HepG2 (cell line): ENCODE data around the gene STRIP1. TPM values are rescaled to one million over a fixed set of nuclear protein-coding genes. Genes with fewer than 3 reads are reported as not detected.

Experiments used
- ATAC-seq: fragments of 200-7000 bp; cut with Tn5 transposase; 3 replicates; pipeline ENCODE4 v1.9.1; 2020; ENCODE audit warnings: mild to moderate bottlenecking, moderate library complexity
- BruUV-seq: library from RNA; stranded (reverse); fragments of 400-500 nt; replicated peaks from 2 replicates; lab custom pipeline; 2021; lab: Mats Ljungman, UMichigan
- CTCF ChIA-PET: fragments of 300-600 bp; formaldehyde crosslinking; extraction: SDS; loops from one replicate; lab custom pipeline; 2021; ENCODE audit warnings: low total read pairs, inconsistent platforms, low intra/inter-chr PET ratio; lab: Yijun Ruan, JAX
- POLR2A ChIA-PET: fragments of 350-600 bp; sonication (Branson Sonifier 250); formaldehyde crosslinking; loops from one replicate; lab custom pipeline; 2020; ENCODE audit warnings: antibody characterized with exemption, inconsistent platforms; lab: Yijun Ruan, JAX
- DNase-seq: peaks from one replicate; pipeline ENCODE4 v3.0.0-alpha.2; 2015; ENCODE audit warnings: low spot score
- FAIRE-seq: peaks from 3 replicates; lab custom pipeline; 2011; peaks lifted over from hg19 to GRCh38; lab: Jason Lieb, UNC
- H2AFZ ChIP-seq: one replicate; pipeline ENCODE4 v1.6.1; 2011; ENCODE audit warnings: low read length, inconsistent platforms
- H3K27ac ChIP-seq: fragments of 300-600 bp; 3 replicates; pipeline ENCODE4 v1.8.0; 2011; ENCODE audit warnings: mixed run types, mild to moderate bottlenecking, mixed read lengths, low read length, inconsistent platforms; ENCODE audit not compliant: insufficient read depth; ENCODE audit errors: extremely low read length
- H3K27me3 ChIP-seq, 2 experiments: fragments of 200-600 bp in 1 of 2; 2 replicates in 1 of 2; 3 replicates in 1 of 2; pipeline versions ENCODE4 v1.6.0 to v1.8.0; 2011; ENCODE audit warnings: low read length in 2 of 2, mild to moderate bottlenecking in 2 of 2, moderate library complexity in 2 of 2, inconsistent platforms in 1 of 2; ENCODE audit not compliant: insufficient read depth in 2 of 2, control insufficient read depth in 1 of 2
- H3K36me3 ChIP-seq, 2 experiments: fragments of 200-600 bp in 1 of 2; replicated peaks in 1 of 2; 2 replicates in 1 of 2; 3 replicates in 1 of 2; pipeline versions ENCODE4 v1.5.1 to v1.8.0; 2011; ENCODE audit warnings: low read length in 2 of 2, inconsistent platforms in 1 of 2; ENCODE audit not compliant: insufficient read depth in 2 of 2, control insufficient read depth in 1 of 2
- H3K4me1 ChIP-seq: 2 replicates; pipeline ENCODE4 v1.5.1; 2012; ENCODE audit warnings: low read length, inconsistent platforms; ENCODE audit not compliant: insufficient read depth
- H3K4me2 ChIP-seq: 2 replicates; pipeline ENCODE4 v1.6.0; 2011; ENCODE audit warnings: low read depth, low read length, inconsistent platforms
- H3K4me3 ChIP-seq, 3 experiments: fragments of 200-600 bp in 1 of 3; sonication (generic), shearing (Covaris generic) in 1 of 3; replicated peaks in 1 of 3; 2 replicates each; pipeline ENCODE4 v1.5.1; 2011 to 2016; ENCODE audit warnings: low read length in 3 of 3, inconsistent platforms in 2 of 3, low read depth in 2 of 3, mild to moderate bottlenecking in 2 of 3, control low read depth in 1 of 3, mixed read lengths in 1 of 3; ENCODE audit not compliant: insufficient read depth in 1 of 3
- H3K79me2 ChIP-seq: one replicate; pipeline ENCODE4 v1.6.1; 2011; ENCODE audit warnings: low read length, inconsistent platforms; ENCODE audit not compliant: insufficient read depth
- H3K9ac ChIP-seq: 2 replicates; pipeline ENCODE4 v1.6.0; 2011; ENCODE audit warnings: mild to moderate bottlenecking, low read depth, low read length, inconsistent platforms; ENCODE audit not compliant: insufficient read depth
- H3K9me3 ChIP-seq: 2 replicates; pipeline ENCODE4 v1.5.1; 2012; ENCODE audit warnings: mild to moderate bottlenecking, low read length
- H4K20me1 ChIP-seq: 2 replicates; pipeline ENCODE4 v1.6.0; 2011; ENCODE audit warnings: inconsistent platforms, mild to moderate bottlenecking, low read length, moderate library complexity; ENCODE audit not compliant: insufficient read depth
- AHDC1 ChIP-seq: sonication (generic); formaldehyde crosslinking; IDR thresholded peaks from 2 replicates; pipeline ENCODE4 v1.5.1; 2020; ENCODE audit warnings: mild to moderate bottlenecking, missing genetic modification reagents, borderline replicate concordance
- NCOA1 ChIP-seq: sonication (generic); formaldehyde crosslinking; IDR thresholded peaks from 2 replicates; pipeline ENCODE4 v1.9.0; 2021; ENCODE audit warnings: missing genetic modification reagents
- RERE ChIP-seq: IDR thresholded peaks from 2 replicates; pipeline ENCODE4 v1.6.1; 2016; ENCODE audit warnings: low read depth, missing genetic modification reagents, missing compliant biosample characterization
- ZNF136 ChIP-seq: sonication (generic); formaldehyde crosslinking; IDR thresholded peaks from 2 replicates; pipeline ENCODE4 v1.8.1; 2022; ENCODE audit warnings: low read depth, mild to moderate bottlenecking, moderate library complexity, missing genetic modification reagents
- ZNF589 ChIP-seq: sonication (generic); formaldehyde crosslinking; conservative IDR thresholded peaks from 2 replicates; pipeline ENCODE4 v1.8.0; 2022; ENCODE audit warnings: mild to moderate bottlenecking, moderate library complexity, missing genetic modification reagents
- ZNF883 ChIP-seq: sonication (generic); formaldehyde crosslinking; IDR thresholded peaks from 2 replicates; pipeline ENCODE4 v1.5.1; 2020; ENCODE audit warnings: mild to moderate bottlenecking, missing genetic modification reagents; ENCODE audit errors: not compliant biosample characterization
- WGBS: methylation state at CpG from one replicate; pipeline ENCODE4 v1.1.6; 2017; ENCODE audit warnings: low lambda C conversion rate; 5-methylcytosine and 5-hydroxymethylcytosine counted together
- in situ Hi-C: cut with HindIII; loops from 2 replicates; pipeline ENCODE4 v1.10.0; 2017; ENCODE audit warnings: low pct_unique_long_range_greater_than_20kb; ENCODE audit not compliant: extremely low pct_ligation_motif_present
- intact Hi-C: fragments of 100-400 bp; cut with micrococcal nuclease; formaldehyde crosslinking; loops from one replicate; pipeline ENCODE4 v1.10.0; 2022; ENCODE audit not compliant: unreplicated experiment
- polyA plus RNA-seq, 8 experiments: library from polyadenylated mRNA; depleted of rRNA in 3 of 8; stranded (reverse) in 7 of 8; unstranded in 1 of 8; fragments of >200 nt; fragmentation: Illumina TruSeq in 4 of 8; extraction: Trizol in 4 of 8; gene quantifications; 2 replicates each; pipeline versions ENCODE4 v1.2.1 to v1.2.3, GENCODE V29; 2011 to 2016; ENCODE audit warnings: low read depth in 4 of 8, missing spikeins in 1 of 8, mixed read lengths in 1 of 8; ENCODE audit not compliant: insufficient read depth in 1 of 8
- total RNA-seq, 5 experiments: library from RNA; depleted of rRNA; stranded (reverse); fragments of >200 nt; fragmentation: Illumina TruSeq; extraction: Trizol; gene quantifications; 2 replicates each; pipeline ENCODE4 v1.2.3, GENCODE V29; 2016; ENCODE audit warnings: low read depth in 1 of 5
- TF ChIP-seq, protein P1 (sequence below): sonication (generic); formaldehyde crosslinking; IDR thresholded peaks from 2 replicates; pipeline ENCODE4 v1.4.0; 2020; ENCODE audit warnings: missing genetic modification reagents, borderline replicate concordance

Gene STRIP1
- total and polyA plus RNA-seq, 2 of the 13 experiments (the other 11 are each of a cell fraction or from before 2014, with no cell fraction given) = 20.9 to 27.9 TPM

GRCh38 chr1:110085671-110086070, 51.2 kb downstream of the STRIP1 start:
- no peaks in the 10 kb centered on the region for H3K79me2 ChIP-seq
- H3K4me2 ChIP-seq = no peak overlapping the region
- ChIA-PET CTCF (no interaction called here), POLR2A (no interaction called here)
- intact Hi-C loops (no loop called here), in situ Hi-C loops (no loop called here)
- no peak overlapping the region for H3K4me3 ChIP-seq
- no TSS peak for BruUV-seq
- H4K20me1 ChIP-seq = no peaks in the 10 kb centered on the region
- no peak overlapping the region for H3K27ac ChIP-seq
- peaks cover 5 to 59% of the 10 kb centered on the region in 2 experiments; a peak in 3 of 5 replicates for H3K27me3 ChIP-seq
- FAIRE-seq (no peak), DNase-seq (no peak), ATAC-seq (no peak)
- WGBS = 25% methylated on average over 3 of the region's 5 CpGs
- no peak overlapping the region for H3K9ac ChIP-seq
- H2AFZ ChIP-seq = no peak overlapping the region
- peaks cover 14% of the 10 kb centered on the region; the same call in 1 of the 2 replicates for H3K4me1 ChIP-seq
- no peaks in the 10 kb centered on the region for H3K9me3 ChIP-seq
- H3K36me3 ChIP-seq = no peaks in the 10 kb centered on the region
- TF ChIP-seq, protein P1, sequence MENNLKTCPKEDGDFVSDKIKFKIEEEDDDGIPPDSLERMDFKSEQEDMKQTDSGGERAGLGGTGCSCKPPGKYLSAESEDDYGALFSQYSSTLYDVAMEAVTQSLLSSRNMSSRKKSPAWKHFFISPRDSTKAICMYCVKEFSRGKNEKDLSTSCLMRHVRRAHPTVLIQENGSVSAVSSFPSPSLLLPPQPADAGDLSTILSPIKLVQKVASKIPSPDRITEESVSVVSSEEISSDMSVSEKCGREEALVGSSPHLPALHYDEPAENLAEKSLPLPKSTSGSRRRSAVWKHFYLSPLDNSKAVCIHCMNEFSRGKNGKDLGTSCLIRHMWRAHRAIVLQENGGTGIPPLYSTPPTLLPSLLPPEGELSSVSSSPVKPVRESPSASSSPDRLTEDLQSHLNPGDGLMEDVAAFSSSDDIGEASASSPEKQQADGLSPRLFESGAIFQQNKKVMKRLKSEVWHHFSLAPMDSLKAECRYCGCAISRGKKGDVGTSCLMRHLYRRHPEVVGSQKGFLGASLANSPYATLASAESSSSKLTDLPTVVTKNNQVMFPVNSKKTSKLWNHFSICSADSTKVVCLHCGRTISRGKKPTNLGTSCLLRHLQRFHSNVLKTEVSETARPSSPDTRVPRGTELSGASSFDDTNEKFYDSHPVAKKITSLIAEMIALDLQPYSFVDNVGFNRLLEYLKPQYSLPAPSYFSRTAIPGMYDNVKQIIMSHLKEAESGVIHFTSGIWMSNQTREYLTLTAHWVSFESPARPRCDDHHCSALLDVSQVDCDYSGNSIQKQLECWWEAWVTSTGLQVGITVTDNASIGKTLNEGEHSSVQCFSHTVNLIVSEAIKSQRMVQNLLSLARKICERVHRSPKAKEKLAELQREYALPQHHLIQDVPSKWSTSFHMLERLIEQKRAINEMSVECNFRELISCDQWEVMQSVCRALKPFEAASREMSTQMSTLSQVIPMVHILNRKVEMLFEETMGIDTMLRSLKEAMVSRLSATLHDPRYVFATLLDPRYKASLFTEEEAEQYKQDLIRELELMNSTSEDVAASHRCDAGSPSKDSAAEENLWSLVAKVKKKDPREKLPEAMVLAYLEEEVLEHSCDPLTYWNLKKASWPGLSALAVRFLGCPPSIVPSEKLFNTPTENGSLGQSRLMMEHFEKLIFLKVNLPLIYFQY (CRISPR knock-in tag) = no peak
- TF ChIP-seq NCOA1 (no peak), ZNF589 (CRISPR knock-in tag) (no peak), ZNF136 (CRISPR knock-in tag) (no peak), ZNF883 (CRISPR knock-in tag) (no peak), RERE (CRISPR knock-in tag) (no peak), AHDC1 (CRISPR knock-in tag) (no peak)
